HEK293 (cell line): ENCODE results near the gene MAPRE2.

ENCODE experiments used
- CTCF ChIA-PET: fragments of 350-600 bp; formaldehyde crosslinking; extraction: SDS; loops from one replicate; lab custom pipeline; 2021; ENCODE audit warnings: antibody characterized with exemption; lab: Yijun Ruan, JAX
- POLR2A ChIA-PET: fragments of 300-600 bp; formaldehyde crosslinking; extraction: SDS; loops from one replicate; lab custom pipeline; 2020; ENCODE audit warnings: antibody characterized with exemption, inconsistent platforms; lab: Yijun Ruan, JAX
- H3K27ac ChIP-seq: fragments of 200-500 bp; sonication (Bioruptor generic); 2 replicates; pipeline ENCODE4 v1.5.1; 2014; ENCODE audit warnings: low read depth, low read length, control low read depth, inconsistent platforms; ENCODE audit errors: extremely low read depth
- H3K36me3 ChIP-seq, 2 experiments: fragments of 200-500 bp in 1 of 2; sonication (Bioruptor generic) in 1 of 2; 1 replicate in 1 of 2; 2 replicates in 1 of 2; pipeline ENCODE4 v1.5.1; 2014 to 2017; ENCODE audit warnings: inconsistent platforms in 2 of 2, low read length in 2 of 2; ENCODE audit not compliant: control insufficient read depth in 2 of 2, insufficient read depth in 1 of 2
- H3K4me1 ChIP-seq: fragments of 200-500 bp; sonication (Bioruptor generic); 2 replicates; pipeline ENCODE4 v1.5.1; 2014; ENCODE audit warnings: mild to moderate bottlenecking, low read length, inconsistent platforms; ENCODE audit not compliant: control insufficient read depth, insufficient read depth
- H3K4me3 ChIP-seq: 2 replicates; pipeline ENCODE4 v1.5.1; 2011; ENCODE audit warnings: low read depth, mild to moderate bottlenecking, control low read depth, low read length, moderate library complexity
- H3K9me3 ChIP-seq: fragments of 200-500 bp; sonication (Bioruptor generic); 2 replicates; pipeline ENCODE4 v1.5.1; 2014; ENCODE audit warnings: low read depth, low read length, inconsistent platforms; ENCODE audit not compliant: control insufficient read depth, insufficient read depth
- BCL11A ChIP-seq: fragments of 450-650 bp; formaldehyde crosslinking; IDR thresholded peaks from 2 replicates; pipeline ENCODE4 v1.5.1; 2016; ENCODE audit warnings: low read depth, missing biosample characterization, missing genetic modification characterization
- KLF10 ChIP-seq: fragments of 450-650 bp; IDR thresholded peaks from 2 replicates; pipeline ENCODE4 v1.5.1; 2018; ENCODE audit warnings: missing biosample characterization, mild to moderate bottlenecking, missing genetic modification characterization
- YY1 ChIP-seq: fragments of 450-650 bp; formaldehyde crosslinking; IDR thresholded peaks from 2 replicates; pipeline ENCODE4 v1.5.1; 2018; ENCODE audit warnings: missing biosample characterization, missing genetic modification characterization
- YY2 ChIP-seq: fragments of 450-650 bp; formaldehyde crosslinking; IDR thresholded peaks from 2 replicates; pipeline ENCODE4 v1.5.1; 2016; ENCODE audit warnings: missing biosample characterization, missing genetic modification characterization
- ZIC2 ChIP-seq: fragments of 450-650 bp; formaldehyde crosslinking; IDR thresholded peaks from 2 replicates; pipeline ENCODE4 v1.5.1; 2016; ENCODE audit warnings: missing biosample characterization, missing genetic modification characterization
- ZNF214 ChIP-seq: fragments of 450-650 bp; formaldehyde crosslinking; IDR thresholded peaks from 2 replicates; pipeline ENCODE4 v1.5.1; 2017; ENCODE audit warnings: missing biosample characterization, mild to moderate bottlenecking, missing genetic modification characterization, borderline replicate concordance
- ZNF501 ChIP-seq: fragments of 450-650 bp; formaldehyde crosslinking; IDR thresholded peaks from 2 replicates; pipeline ENCODE4 v1.5.1; 2016; ENCODE audit warnings: missing biosample characterization, missing genetic modification characterization
- ZNF548 ChIP-seq: fragments of 450-650 bp; formaldehyde crosslinking; IDR thresholded peaks from 2 replicates; pipeline ENCODE4 v1.5.1; 2016; ENCODE audit warnings: missing biosample characterization, missing genetic modification characterization
- TF ChIP-seq, protein P1 (sequence below): fragments of 450-650 bp; formaldehyde crosslinking; IDR thresholded peaks from 2 replicates; pipeline ENCODE4 v1.5.1; 2016; ENCODE audit warnings: missing biosample characterization, missing genetic modification characterization
- TF ChIP-seq, protein P2 (sequence below): fragments of 450-650 bp; IDR thresholded peaks from 2 replicates; pipeline ENCODE4 v1.5.1; 2018; ENCODE audit warnings: missing biosample characterization, mild to moderate bottlenecking, missing genetic modification characterization
- TF ChIP-seq, protein P3 (sequence below): fragments of 450-650 bp; formaldehyde crosslinking; IDR thresholded peaks from 2 replicates; pipeline ENCODE4 v1.5.1; 2016; ENCODE audit warnings: missing biosample characterization, missing genetic modification characterization
- TF ChIP-seq, protein P4 (sequence below): fragments of 450-650 bp; formaldehyde crosslinking; optimal IDR thresholded peaks from 2 replicates; pipeline ENCODE3; 2016; ENCODE audit warnings: missing biosample characterization, mild to moderate bottlenecking, missing genetic modification characterization
- TF ChIP-seq, protein P5 (sequence below): fragments of 450-650 bp; formaldehyde crosslinking; IDR thresholded peaks from 2 replicates; pipeline ENCODE4 v1.5.1; 2017; ENCODE audit warnings: missing biosample characterization, missing genetic modification characterization
- TF ChIP-seq, protein P6 (sequence below): fragments of 450-650 bp; formaldehyde crosslinking; IDR thresholded peaks from 2 replicates; pipeline ENCODE4 v1.5.1; 2017; ENCODE audit warnings: missing biosample characterization, mild to moderate bottlenecking, missing genetic modification characterization, moderate library complexity

MAPRE2 gene

DNA sequence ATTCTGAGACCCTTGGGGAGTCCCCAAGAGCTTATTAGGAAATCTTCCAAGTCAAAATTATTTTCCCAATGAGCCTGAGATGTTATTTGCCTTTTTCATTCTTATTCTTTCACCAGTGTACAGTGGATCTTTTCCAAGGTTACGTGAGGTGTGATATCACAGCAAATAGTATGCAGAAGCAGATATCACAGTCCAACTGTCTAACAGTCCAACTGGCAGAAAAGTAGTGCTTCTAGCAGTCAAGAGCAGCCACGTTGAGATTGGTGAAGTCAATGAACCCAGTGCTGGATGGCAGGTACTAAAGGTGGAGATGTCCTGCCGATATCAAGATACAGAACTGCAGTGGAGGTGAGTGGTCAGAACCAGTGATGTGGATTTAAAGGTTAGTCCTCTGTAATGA is 120.7 kb downstream of the MAPRE2 start:
- Histone ChIP-seq H3K9me3 (no peaks in the 10 kb centered on the region), H3K4me3 (no peak overlapping the region), H3K27ac (no peak overlapping the region), H3K36me3 (no peaks in the 10 kb centered on the region), H3K4me1 (no peaks in the 10 kb centered on the region)
- CTCF ChIA-PET = interaction anchor here (1.3 kb wide), 1 partner anchor 22 kb away, joined by 3 read pairs; no protein-coding TSS in a partner anchor
- TF ChIP-seq BCL11A (tag by site-specific recombination) = no peak
- no peak for TF ChIP-seq ZNF214 (tag by site-specific recombination)
- TF ChIP-seq, protein P1, sequence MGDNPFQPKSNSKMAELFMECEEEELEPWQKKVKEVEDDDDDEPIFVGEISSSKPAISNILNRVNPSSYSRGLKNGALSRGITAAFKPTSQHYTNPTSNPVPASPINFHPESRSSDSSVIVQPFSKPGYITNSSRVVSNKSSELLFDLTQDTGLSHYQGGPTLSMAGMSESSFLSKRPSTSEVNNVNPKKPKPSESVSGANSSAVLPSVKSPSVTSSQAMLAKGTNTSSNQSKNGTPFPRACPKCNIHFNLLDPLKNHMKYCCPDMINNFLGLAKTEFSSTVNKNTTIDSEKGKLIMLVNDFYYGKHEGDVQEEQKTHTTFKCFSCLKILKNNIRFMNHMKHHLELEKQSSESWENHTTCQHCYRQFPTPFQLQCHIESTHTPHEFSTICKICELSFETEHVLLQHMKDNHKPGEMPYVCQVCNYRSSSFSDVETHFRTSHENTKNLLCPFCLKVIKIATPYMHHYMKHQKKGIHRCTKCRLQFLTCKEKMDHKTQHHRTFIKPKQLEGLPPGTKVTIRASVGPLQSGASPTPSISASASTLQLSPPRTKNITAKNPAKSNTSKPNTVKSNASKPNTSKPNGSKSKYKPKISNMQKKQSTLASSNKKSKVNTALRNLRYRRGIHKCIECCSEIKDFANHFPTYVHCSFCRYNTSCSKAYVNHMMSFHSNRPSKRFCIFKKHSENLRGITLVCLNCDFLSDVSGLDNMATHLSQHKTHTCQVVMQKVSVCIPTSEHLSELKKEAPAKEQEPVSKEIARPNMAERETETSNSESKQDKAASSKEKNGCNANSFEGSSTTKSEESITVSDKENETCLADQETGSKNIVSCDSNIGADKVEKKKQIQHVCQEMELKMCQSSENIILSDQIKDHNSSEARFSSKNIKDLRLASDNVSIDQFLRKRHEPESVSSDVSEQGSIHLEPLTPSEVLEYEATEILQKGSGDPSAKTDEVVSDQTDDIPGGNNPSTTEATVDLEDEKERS = no peak
- TF ChIP-seq, protein P2, sequence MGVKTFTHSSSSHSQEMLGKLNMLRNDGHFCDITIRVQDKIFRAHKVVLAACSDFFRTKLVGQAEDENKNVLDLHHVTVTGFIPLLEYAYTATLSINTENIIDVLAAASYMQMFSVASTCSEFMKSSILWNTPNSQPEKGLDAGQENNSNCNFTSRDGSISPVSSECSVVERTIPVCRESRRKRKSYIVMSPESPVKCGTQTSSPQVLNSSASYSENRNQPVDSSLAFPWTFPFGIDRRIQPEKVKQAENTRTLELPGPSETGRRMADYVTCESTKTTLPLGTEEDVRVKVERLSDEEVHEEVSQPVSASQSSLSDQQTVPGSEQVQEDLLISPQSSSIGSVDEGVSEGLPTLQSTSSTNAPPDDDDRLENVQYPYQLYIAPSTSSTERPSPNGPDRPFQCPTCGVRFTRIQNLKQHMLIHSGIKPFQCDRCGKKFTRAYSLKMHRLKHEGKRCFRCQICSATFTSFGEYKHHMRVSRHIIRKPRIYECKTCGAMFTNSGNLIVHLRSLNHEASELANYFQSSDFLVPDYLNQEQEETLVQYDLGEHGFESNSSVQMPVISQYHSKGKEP (tag by site-specific recombination) = no peak
- TF ChIP-seq, protein P3, sequence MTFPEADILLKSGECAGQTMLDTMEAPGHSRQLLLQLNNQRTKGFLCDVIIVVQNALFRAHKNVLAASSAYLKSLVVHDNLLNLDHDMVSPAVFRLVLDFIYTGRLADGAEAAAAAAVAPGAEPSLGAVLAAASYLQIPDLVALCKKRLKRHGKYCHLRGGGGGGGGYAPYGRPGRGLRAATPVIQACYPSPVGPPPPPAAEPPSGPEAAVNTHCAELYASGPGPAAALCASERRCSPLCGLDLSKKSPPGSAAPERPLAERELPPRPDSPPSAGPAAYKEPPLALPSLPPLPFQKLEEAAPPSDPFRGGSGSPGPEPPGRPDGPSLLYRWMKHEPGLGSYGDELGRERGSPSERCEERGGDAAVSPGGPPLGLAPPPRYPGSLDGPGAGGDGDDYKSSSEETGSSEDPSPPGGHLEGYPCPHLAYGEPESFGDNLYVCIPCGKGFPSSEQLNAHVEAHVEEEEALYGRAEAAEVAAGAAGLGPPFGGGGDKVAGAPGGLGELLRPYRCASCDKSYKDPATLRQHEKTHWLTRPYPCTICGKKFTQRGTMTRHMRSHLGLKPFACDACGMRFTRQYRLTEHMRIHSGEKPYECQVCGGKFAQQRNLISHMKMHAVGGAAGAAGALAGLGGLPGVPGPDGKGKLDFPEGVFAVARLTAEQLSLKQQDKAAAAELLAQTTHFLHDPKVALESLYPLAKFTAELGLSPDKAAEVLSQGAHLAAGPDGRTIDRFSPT (tag by site-specific recombination) = no peak
- POLR2A ChIA-PET = no interaction called here

DNA sequence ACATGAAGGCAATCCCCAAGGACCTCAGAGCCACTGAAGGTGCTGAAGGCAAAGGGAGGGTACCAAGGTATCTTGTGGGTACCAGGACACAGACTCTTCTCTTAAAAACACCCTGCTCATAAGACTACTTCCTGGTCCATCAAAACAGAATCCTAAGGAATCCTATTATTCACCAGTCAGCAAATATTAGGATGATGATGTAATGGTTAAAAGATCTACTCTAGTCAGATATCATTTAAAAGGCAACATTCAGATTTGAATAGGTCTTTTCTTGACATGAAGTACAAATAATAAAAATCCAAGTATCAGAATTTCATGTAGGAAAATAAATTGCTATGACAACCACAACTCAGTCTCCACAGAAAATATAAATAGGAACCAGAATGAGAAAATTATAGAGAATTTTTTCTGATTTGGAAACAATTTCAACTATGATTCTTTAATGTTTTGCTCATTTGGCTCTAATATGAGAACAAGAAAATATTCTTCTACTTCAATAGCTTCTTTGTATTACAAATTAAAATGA is 121.9 kb downstream of the MAPRE2 start:
- Histone ChIP-seq H3K36me3 (no peaks in the 10 kb centered on the region), H3K9me3 (no peaks in the 10 kb centered on the region), H3K4me1 (no peaks in the 10 kb centered on the region), H3K4me3 (no peak overlapping the region), H3K27ac (no peak overlapping the region)
- CTCF ChIA-PET = interaction anchor here (0.6 to 1.0 kb wide), 4 partner anchors 24 to 315 kb away, joined by 3 to 5 read pairs (median 3); no protein-coding TSS in a partner anchor
- POLR2A ChIA-PET = no interaction called here
- TF ChIP-seq KLF10 (tag by site-specific recombination) (no peak), YY1 (tag by site-specific recombination) (no peak), ZNF501 (tag by site-specific recombination) (no peak), ZNF548 (no peak), ZIC2 (tag by site-specific recombination) (no peak), YY2 (tag by site-specific recombination) (no peak)
- TF ChIP-seq, protein P1 = no peak
- TF ChIP-seq, protein P4, sequence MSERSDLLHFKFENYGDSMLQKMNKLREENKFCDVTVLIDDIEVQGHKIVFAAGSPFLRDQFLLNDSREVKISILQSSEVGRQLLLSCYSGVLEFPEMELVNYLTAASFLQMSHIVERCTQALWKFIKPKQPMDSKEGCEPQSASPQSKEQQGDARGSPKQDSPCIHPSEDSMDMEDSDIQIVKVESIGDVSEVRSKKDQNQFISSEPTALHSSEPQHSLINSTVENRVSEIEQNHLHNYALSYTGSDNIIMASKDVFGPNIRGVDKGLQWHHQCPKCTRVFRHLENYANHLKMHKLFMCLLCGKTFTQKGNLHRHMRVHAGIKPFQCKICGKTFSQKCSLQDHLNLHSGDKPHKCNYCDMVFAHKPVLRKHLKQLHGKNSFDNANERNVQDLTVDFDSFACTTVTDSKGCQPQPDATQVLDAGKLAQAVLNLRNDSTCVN = no peak
- TF ChIP-seq, protein P5, sequence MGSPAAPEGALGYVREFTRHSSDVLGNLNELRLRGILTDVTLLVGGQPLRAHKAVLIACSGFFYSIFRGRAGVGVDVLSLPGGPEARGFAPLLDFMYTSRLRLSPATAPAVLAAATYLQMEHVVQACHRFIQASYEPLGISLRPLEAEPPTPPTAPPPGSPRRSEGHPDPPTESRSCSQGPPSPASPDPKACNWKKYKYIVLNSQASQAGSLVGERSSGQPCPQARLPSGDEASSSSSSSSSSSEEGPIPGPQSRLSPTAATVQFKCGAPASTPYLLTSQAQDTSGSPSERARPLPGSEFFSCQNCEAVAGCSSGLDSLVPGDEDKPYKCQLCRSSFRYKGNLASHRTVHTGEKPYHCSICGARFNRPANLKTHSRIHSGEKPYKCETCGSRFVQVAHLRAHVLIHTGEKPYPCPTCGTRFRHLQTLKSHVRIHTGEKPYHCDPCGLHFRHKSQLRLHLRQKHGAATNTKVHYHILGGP (tag by site-specific recombination) = no peak
- TF ChIP-seq, protein P6, sequence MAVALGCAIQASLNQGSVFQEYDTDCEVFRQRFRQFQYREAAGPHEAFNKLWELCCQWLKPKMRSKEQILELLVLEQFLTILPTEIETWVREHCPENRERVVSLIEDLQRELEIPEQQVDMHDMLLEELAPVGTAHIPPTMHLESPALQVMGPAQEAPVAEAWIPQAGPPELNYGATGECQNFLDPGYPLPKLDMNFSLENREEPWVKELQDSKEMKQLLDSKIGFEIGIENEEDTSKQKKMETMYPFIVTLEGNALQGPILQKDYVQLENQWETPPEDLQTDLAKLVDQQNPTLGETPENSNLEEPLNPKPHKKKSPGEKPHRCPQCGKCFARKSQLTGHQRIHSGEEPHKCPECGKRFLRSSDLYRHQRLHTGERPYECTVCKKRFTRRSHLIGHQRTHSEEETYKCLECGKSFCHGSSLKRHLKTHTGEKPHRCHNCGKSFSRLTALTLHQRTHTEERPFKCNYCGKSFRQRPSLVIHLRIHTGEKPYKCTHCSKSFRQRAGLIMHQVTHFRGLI (tag by site-specific recombination) = no peak
